Measurements from ENCODE around the gene FCGR2B. TPM values are rescaled to one million over a fixed set of nuclear protein-coding genes. Genes with fewer than 3 reads are reported as not detected.

Gene FCGR2B
- polyA plus RNA-seq, 12 donors = 0.04 to 0.51 (median 0.20) TPM; not detected in 2

Other genes with a start within 250 kb of the FCGR2B start
- gene FCGR2A, start 157.7 kb upstream of the FCGR2B start, polyA plus RNA-seq (ENCODE audit: insufficient read length in 12 of 12) = 10 to 100 TPM in 1 of 12 donors, 1 to 10 TPM in 9, not detected in 2; 3.8 to 12.2 (median 5.2) TPM
- 1 to 10 TPM in 1 of 12 donors, under 1 TPM in 8, not detected in 3; 0.10 to 1.1 (median 0.38) TPM for gene HSPA6, start 138.6 kb upstream of the FCGR2B start, polyA plus RNA-seq (ENCODE audit: insufficient read length in 12 of 12)
- gene FCGR3A, start 113.3 kb upstream of the FCGR2B start, polyA plus RNA-seq (ENCODE audit: insufficient read length in 12 of 12) = 1 to 10 TPM in 10 of 12 donors, not detected in 2; 1.1 to 2.8 (median 2.2) TPM
- gene FCGR3B, start 32.0 kb upstream of the FCGR2B start, polyA plus RNA-seq (ENCODE audit: insufficient read length in 12 of 12) = 1 to 10 TPM in 1 of 12 donors, under 1 TPM in 8, not detected in 3; 0.12 to 3.1 (median 0.64) TPM
- 1 to 10 TPM in 1 of 12 donors, under 1 TPM in 8, not detected in 3; 0.13 to 4.5 (median 0.32) TPM for gene FCRLA, start 44.1 kb downstream of the FCGR2B start, polyA plus RNA-seq (ENCODE audit: insufficient read length in 12 of 12)
- under 1 TPM in 10 of 12 donors, not detected in 2; 0.24 to 0.77 (median 0.40) TPM for gene FCRLB, start 58.4 kb downstream of the FCGR2B start, polyA plus RNA-seq (ENCODE audit: insufficient read length in 12 of 12)
- 10 to 100 TPM in 11 of 12 donors, not detected in 1; 20.2 to 29.7 (median 25.1) TPM for gene DUSP12, start 86.6 kb downstream of the FCGR2B start, polyA plus RNA-seq (ENCODE audit: insufficient read length in 12 of 12)
- gene ATF6, start 103.2 kb downstream of the FCGR2B start, polyA plus RNA-seq (ENCODE audit: insufficient read length in 12 of 12) = 10 to 100 TPM in 11 of 12 donors, not detected in 1; 15.4 to 23.1 (median 19.7) TPM

Measured in muscle of arm (tissue), 12 donors.